Measurements from ENCODE around the gene ARSB. TPM values are rescaled to one million over a fixed set of nuclear protein-coding genes. Genes with fewer than 3 reads are reported as not detected.

Gene ARSB
- total and polyA plus RNA-seq, 10 of the 15 experiments (the other 5 are each of a cell fraction or from before 2014, with no cell fraction given), result 1.2 to 8.2 (median 6.1) TPM

DNA sequence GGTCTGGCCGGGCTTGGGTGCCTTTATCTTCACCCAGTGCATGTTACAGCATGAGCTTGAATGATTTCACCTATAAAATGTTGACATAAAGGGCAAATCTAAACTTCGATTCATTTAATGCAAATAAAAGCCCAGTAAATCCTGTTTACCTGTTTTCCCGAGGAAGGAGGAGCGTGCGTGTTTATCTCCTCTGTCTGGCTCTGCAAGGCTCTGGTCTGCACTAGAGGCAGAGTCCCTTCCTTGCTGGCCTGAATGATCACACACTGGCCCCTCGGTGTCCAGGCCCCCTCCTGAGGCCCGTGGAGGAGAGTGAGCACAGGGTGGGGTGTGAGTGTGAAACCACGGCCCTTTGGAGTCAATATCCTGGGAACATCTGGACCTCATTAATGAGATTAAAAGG, 211.5 kb downstream of the ARSB start (continued):
- no peak for TF ChIP-seq E4F1 (IDR thresholded peaks at IDR 0.05; ENCODE audit: borderline replicate concordance, partially characterized antibody)
- TF ChIP-seq EGR1 (IDR thresholded peaks at IDR 0.05; ENCODE audit: borderline replicate concordance in 1 of 2, low read depth in 2 of 2, low read length in 2 of 2), result no peak
- no peak for TF ChIP-seq ZNF384 (IDR thresholded peaks at IDR 0.05; ENCODE audit: borderline replicate concordance, low read depth, low read length)
- TF ChIP-seq, protein P1, sequence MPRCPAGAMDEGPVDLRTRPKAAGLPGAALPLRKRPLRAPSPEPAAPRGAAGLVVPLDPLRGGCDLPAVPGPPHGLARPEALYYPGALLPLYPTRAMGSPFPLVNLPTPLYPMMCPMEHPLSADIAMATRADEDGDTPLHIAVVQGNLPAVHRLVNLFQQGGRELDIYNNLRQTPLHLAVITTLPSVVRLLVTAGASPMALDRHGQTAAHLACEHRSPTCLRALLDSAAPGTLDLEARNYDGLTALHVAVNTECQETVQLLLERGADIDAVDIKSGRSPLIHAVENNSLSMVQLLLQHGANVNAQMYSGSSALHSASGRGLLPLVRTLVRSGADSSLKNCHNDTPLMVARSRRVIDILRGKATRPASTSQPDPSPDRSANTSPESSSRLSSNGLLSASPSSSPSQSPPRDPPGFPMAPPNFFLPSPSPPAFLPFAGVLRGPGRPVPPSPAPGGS (IDR thresholded peaks at IDR 0.05; ENCODE audit: borderline replicate concordance, insufficient read depth, low read depth, low read length, poor library complexity, severe bottlenecking), result no peak
- TF ChIP-seq, protein P2, sequence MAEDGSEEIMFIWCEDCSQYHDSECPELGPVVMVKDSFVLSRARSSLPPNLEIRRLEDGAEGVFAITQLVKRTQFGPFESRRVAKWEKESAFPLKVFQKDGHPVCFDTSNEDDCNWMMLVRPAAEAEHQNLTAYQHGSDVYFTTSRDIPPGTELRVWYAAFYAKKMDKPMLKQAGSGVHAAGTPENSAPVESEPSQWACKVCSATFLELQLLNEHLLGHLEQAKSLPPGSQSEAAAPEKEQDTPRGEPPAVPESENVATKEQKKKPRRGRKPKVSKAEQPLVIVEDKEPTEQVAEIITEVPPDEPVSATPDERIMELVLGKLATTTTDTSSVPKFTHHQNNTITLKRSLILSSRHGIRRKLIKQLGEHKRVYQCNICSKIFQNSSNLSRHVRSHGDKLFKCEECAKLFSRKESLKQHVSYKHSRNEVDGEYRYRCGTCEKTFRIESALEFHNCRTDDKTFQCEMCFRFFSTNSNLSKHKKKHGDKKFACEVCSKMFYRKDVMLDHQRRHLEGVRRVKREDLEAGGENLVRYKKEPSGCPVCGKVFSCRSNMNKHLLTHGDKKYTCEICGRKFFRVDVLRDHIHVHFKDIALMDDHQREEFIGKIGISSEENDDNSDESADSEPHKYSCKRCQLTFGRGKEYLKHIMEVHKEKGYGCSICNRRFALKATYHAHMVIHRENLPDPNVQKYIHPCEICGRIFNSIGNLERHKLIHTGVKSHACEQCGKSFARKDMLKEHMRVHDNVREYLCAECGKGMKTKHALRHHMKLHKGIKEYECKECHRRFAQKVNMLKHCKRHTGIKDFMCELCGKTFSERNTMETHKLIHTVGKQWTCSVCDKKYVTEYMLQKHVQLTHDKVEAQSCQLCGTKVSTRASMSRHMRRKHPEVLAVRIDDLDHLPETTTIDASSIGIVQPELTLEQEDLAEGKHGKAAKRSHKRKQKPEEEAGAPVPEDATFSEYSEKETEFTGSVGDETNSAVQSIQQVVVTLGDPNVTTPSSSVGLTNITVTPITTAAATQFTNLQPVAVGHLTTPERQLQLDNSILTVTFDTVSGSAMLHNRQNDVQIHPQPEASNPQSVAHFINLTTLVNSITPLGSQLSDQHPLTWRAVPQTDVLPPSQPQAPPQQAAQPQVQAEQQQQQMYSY (CRISPR knock-in tag; IDR thresholded peaks at IDR 0.05), result no peak
- TF ChIP-seq, protein P3, sequence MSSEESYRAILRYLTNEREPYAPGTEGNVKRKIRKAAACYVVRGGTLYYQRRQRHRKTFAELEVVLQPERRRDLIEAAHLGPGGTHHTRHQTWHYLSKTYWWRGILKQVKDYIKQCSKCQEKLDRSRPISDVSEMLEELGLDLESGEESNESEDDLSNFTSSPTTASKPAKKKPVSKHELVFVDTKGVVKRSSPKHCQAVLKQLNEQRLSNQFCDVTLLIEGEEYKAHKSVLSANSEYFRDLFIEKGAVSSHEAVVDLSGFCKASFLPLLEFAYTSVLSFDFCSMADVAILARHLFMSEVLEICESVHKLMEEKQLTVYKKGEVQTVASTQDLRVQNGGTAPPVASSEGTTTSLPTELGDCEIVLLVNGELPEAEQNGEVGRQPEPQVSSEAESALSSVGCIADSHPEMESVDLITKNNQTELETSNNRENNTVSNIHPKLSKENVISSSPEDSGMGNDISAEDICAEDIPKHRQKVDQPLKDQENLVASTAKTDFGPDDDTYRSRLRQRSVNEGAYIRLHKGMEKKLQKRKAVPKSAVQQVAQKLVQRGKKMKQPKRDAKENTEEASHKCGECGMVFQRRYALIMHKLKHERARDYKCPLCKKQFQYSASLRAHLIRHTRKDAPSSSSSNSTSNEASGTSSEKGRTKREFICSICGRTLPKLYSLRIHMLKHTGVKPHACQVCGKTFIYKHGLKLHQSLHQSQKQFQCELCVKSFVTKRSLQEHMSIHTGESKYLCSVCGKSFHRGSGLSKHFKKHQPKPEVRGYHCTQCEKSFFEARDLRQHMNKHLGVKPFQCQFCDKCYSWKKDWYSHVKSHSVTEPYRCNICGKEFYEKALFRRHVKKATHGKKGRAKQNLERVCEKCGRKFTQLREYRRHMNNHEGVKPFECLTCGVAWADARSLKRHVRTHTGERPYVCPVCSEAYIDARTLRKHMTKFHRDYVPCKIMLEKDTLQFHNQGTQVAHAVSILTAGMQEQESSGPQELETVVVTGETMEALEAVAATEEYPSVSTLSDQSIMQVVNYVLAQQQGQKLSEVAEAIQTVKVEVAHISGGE (CRISPR knock-in tag; IDR thresholded peaks at IDR 0.05), result no peak
- no peak for TF ChIP-seq HDAC2 (IDR thresholded peaks at IDR 0.05)
- TF ChIP-seq BMI1 (IDR thresholded peaks at IDR 0.05; ENCODE audit: borderline replicate concordance), result no peak
- no peak for TF ChIP-seq CHD1 (IDR thresholded peaks at IDR 0.05; ENCODE audit: low read depth, low read length)
- TF ChIP-seq FOS (IDR thresholded peaks at IDR 0.05; ENCODE audit: borderline replicate concordance, extremely low read depth, insufficient read length), result no peak
- no peak for TF ChIP-seq CBX3 (IDR thresholded peaks at IDR 0.05; ENCODE audit: borderline replicate concordance, low read depth)
- TF ChIP-seq RELB (IDR thresholded peaks at IDR 0.05; ENCODE audit: low read depth), result no peak

All from GM12878 (cell line).